DND-41 (cell line): Measurements from ENCODE around the gene PFDN6.
"Not testable (repeated sequence)": the region's sequence is repeated elsewhere in the genome, so short reads cannot be mapped to it uniquely, and the experiment has no call there.

Experiments
- ATAC-seq: fragments of 200-7000 bp; cut with Tn5 transposase; 3 replicates; pipeline ENCODE4 v1.9.1; 2021; ENCODE audit warnings: low read depth; ENCODE audit not compliant: insufficient read depth
- DNase-seq: peaks from one replicate; pipeline ENCODE4 v3.0.0-alpha.2; 2020
- H2AFZ ChIP-seq: 2 replicates; pipeline ENCODE4 v1.6.0; 2012; ENCODE audit warnings: low read depth, low read length
- H3K27ac ChIP-seq: 2 replicates; pipeline ENCODE4 v1.5.1; 2012; ENCODE audit warnings: low read length, inconsistent platforms
- H3K27me3 ChIP-seq: fragments of 200-600 bp; sonication (generic); 2 replicates; pipeline ENCODE4 v1.6.0; 2012; ENCODE audit warnings: low read length, mild to moderate bottlenecking, inconsistent platforms; ENCODE audit not compliant: insufficient read depth, poor library complexity
- H3K36me3 ChIP-seq: 2 replicates; pipeline ENCODE4 v1.5.1; 2012; ENCODE audit warnings: low read length, inconsistent platforms; ENCODE audit not compliant: insufficient read depth
- H3K4me1 ChIP-seq: 2 replicates; pipeline ENCODE4 v1.5.1; 2012; ENCODE audit warnings: mild to moderate bottlenecking, low read length; ENCODE audit not compliant: insufficient read depth
- H3K4me2 ChIP-seq: 2 replicates; pipeline ENCODE4 v1.6.0; 2012; ENCODE audit warnings: mild to moderate bottlenecking, moderate library complexity, low read length, inconsistent platforms; ENCODE audit not compliant: insufficient read depth
- H3K4me3 ChIP-seq, 2 experiments: fragments of 200-600 bp in 1 of 2; shearing (Covaris generic) in 1 of 2; 2 replicates each; pipeline ENCODE4 v1.5.1; 2012 to 2016; ENCODE audit warnings: inconsistent platforms in 2 of 2, low read length in 2 of 2, mild to moderate bottlenecking in 2 of 2, low read depth in 1 of 2, moderate library complexity in 1 of 2
- H3K79me2 ChIP-seq: 2 replicates; pipeline ENCODE4 v1.6.0; 2012; ENCODE audit warnings: low read length, inconsistent platforms; ENCODE audit not compliant: insufficient read depth
- H3K9ac ChIP-seq: 2 replicates; pipeline ENCODE4 v1.6.0; 2012; ENCODE audit warnings: low read depth, mild to moderate bottlenecking, inconsistent platforms, low read length, moderate library complexity
- H3K9me3 ChIP-seq: 2 replicates; pipeline ENCODE4 v1.5.1; 2012; ENCODE audit warnings: low read length, moderate library complexity, mild to moderate bottlenecking, inconsistent platforms; ENCODE audit not compliant: insufficient read depth, severe bottlenecking
- H4K20me1 ChIP-seq: 2 replicates; pipeline ENCODE4 v1.6.0; 2012; ENCODE audit warnings: low read length; ENCODE audit not compliant: insufficient read depth
- CTCF ChIP-seq: IDR thresholded peaks from 2 replicates; pipeline ENCODE4 v1.5.1; 2012; ENCODE audit warnings: borderline replicate concordance, low read length, moderate library complexity, mild to moderate bottlenecking; ENCODE audit not compliant: poor library complexity, severe bottlenecking; ENCODE audit errors: extremely low read depth
- EZH2 ChIP-seq: IDR thresholded peaks from 3 replicates; pipeline ENCODE4 v1.6.1; 2012; ENCODE audit warnings: borderline replicate concordance, low read depth, mild to moderate bottlenecking, moderate library complexity, low read length, inconsistent platforms; ENCODE audit not compliant: severe bottlenecking

PFDN6 gene

GRCh38 chr6:33273129-33273923 is 16.1 kb upstream of the PFDN6 start:
- TF ChIP-seq CTCF (no peak), EZH2 (no peak)
- Histone ChIP-seq H3K9me3 (no peaks in the 10 kb centered on the region), H3K79me2 (peaks cover 76% of the 10 kb centered on the region), H3K4me3 (peak overlapping the region; percentile 53 to 61; a peak in 3 of 4 replicates), H3K4me1 (peaks cover 82% of the 10 kb centered on the region), H3K9ac (peak overlapping the region; percentile 85), H3K27ac (peak overlapping the region; percentile 83), H3K36me3 (peaks cover 72% of the 10 kb centered on the region), H4K20me1 (peaks cover 37% of the 10 kb centered on the region), H2AFZ (no peak overlapping the region), H3K27me3 (no peaks in the 10 kb centered on the region), H3K4me2 (peak overlapping the region; percentile 78)
- ATAC-seq (no peak), DNase-seq (no peak)

- Histone ChIP-seq H3K9ac (peak overlapping the region; percentile 85), H3K9me3 (no peaks in the 10 kb centered on the region), H3K79me2 (peaks cover 68% of the 10 kb centered on the region), H3K4me1 (peaks cover 76% of the 10 kb centered on the region), H3K4me3 (peak overlapping the region in 1 of 2 experiments; percentile 61; a peak in 1 of 4 replicates), H3K36me3 (peaks cover 71% of the 10 kb centered on the region), H2AFZ (no peak overlapping the region), H3K27ac (no peak overlapping the region), H3K27me3 (no peaks in the 10 kb centered on the region), H3K4me2 (peak overlapping the region; percentile 78), H4K20me1 (peaks cover 43% of the 10 kb centered on the region)
- DNase-seq (no peak), ATAC-seq (no peak)
- TF ChIP-seq CTCF (no peak), EZH2 (no peak)
Measured at GRCh38 chr6:33273924-33274902, 15.2 kb upstream of the PFDN6 start.

GRCh38 chr6:33275795-33276580 is 13.4 kb upstream of the PFDN6 start:
- not testable (repeated sequence) for DNase-seq, H3K27me3 ChIP-seq, H3K9me3 ChIP-seq, ATAC-seq, H2AFZ ChIP-seq
- Histone ChIP-seq H3K4me1 (peaks cover 59% of the 10 kb centered on the region), H3K79me2 (peaks cover 51% of the 10 kb centered on the region), H3K27ac (peak overlapping the region; percentile 83), H3K4me2 (peak overlapping the region; percentile 78), H4K20me1 (peaks cover 49% of the 10 kb centered on the region), H3K4me3 (peak overlapping the region; percentile 19 to 66; a peak in 3 of 4 replicates), H3K36me3 (peaks cover 80% of the 10 kb centered on the region), H3K9ac (peak overlapping the region; percentile 85)
